Epidermal melanocyte (primary cell): ENCODE measurements around the gene CCNJL.

Experiments
- DNase-seq: peaks from one replicate; pipeline ENCODE4 v3.0.0; 2011; ENCODE audit warnings: low spot score; ENCODE audit not compliant: insufficient read length

Gene CCNJL

GRCh38 chr5:160230686-160231527 is 81.5 kb downstream of the CCNJL start:
- no peak for DNase-seq

- DNase-seq = no peak
Observed at GRCh38 chr5:160229190-160229742, 83.1 kb downstream of the CCNJL start, which contains the start of gene FABP6. Gene FABP6 (plus strand): TSS chr5:160229506. CDS start chr5:160229558, 52 bp downstream.

GRCh38 chr5:160227012-160227411 is 85.4 kb downstream of the CCNJL start:
- DNase-seq = no peak

- no peak for DNase-seq
Observed at GRCh38 chr5:160221082-160221481, 91.3 kb downstream of the CCNJL start.

GRCh38 chr5:160219356-160219755 is 93.0 kb downstream of the CCNJL start:
- DNase-seq = no peak

- no peak for DNase-seq
Observed at GRCh38 chr5:160213537-160213936, 98.8 kb downstream of the CCNJL start.

GRCh38 chr5:160211352-160211751 is 101.0 kb downstream of the CCNJL start:
- DNase-seq = no peak

- no peak for DNase-seq
Observed at GRCh38 chr5:160210606-160211005, 101.8 kb downstream of the CCNJL start.

GRCh38 chr5:160209917-160210316 is 102.4 kb downstream of the CCNJL start:
- DNase-seq = no peak

- DNase-seq = no peak
Observed at GRCh38 chr5:160207061-160207460, 105.3 kb downstream of the CCNJL start.
